H54 (cell line): ENCODE measurements around the gene LCN10.

Source experiments
- DNase-seq: peaks from one replicate; pipeline ENCODE4 v3.0.0; 2011; ENCODE audit warnings: low spot score, mixed read lengths; ENCODE audit not compliant: insufficient read length
- FAIRE-seq: peaks from 3 replicates; lab custom pipeline; 2011; peaks lifted over from hg19 to GRCh38; lab: Jason Lieb, UNC
- POLR2A ChIP-seq: IDR thresholded peaks from 2 replicates; pipeline ENCODE4 v1.6.1; 2011; ENCODE audit warnings: low read depth, mild to moderate bottlenecking, low read length

LCN10 gene

GRCh38 chr9:136744773-136745172, 2.0 kb upstream of the LCN10 start:
- no peak for FAIRE-seq
- no peak for TF ChIP-seq POLR2A
- no peak for DNase-seq

- no peak for FAIRE-seq
- no peak for DNase-seq
- no peak for TF ChIP-seq POLR2A
Observed at GRCh38 chr9:136743639-136744211, 985 bp upstream of the LCN10 start.

GRCh38 chr9:136741883-136742571, 713 bp downstream of the LCN10 start:
- no peak for FAIRE-seq
- DNase-seq: no peak
- TF ChIP-seq POLR2A: no peak

GRCh38 chr9:136740971-136741882, 1.5 kb downstream of the LCN10 start:
- no peak for TF ChIP-seq POLR2A
- no peak for FAIRE-seq
- no peak for DNase-seq

- FAIRE-seq: no peak
- TF ChIP-seq POLR2A: no peak
- no peak for DNase-seq
Observed at GRCh38 chr9:136740491-136740890, 2.2 kb downstream of the LCN10 start.

GRCh38 chr9:136740069-136740468, 2.7 kb downstream of the LCN10 start:
- no peak for TF ChIP-seq POLR2A
- FAIRE-seq: no peak
- no peak for DNase-seq

- FAIRE-seq: no peak
Observed at GRCh38 chr9:136739509-136739908, 3.2 kb downstream of the LCN10 start.

GRCh38 chr9:136738960-136739359, 3.8 kb downstream of the LCN10 start:
- no peak for DNase-seq
- no peak for FAIRE-seq
- TF ChIP-seq POLR2A: no peak

More at GRCh38 chr9:136739509-136739908, 3.2 kb downstream of the LCN10 start:
- no peak for TF ChIP-seq POLR2A
- DNase-seq: no peak

GRCh38 chr9:136735812-136736480, 6.8 kb downstream of the LCN10 start:
- FAIRE-seq (no peak), DNase-seq (no peak)
- TF ChIP-seq POLR2A: no peak

GRCh38 chr9:136734837-136735496, 7.8 kb downstream of the LCN10 start:
- DNase-seq (no peak), FAIRE-seq (no peak)
- TF ChIP-seq POLR2A: no peak

- no peak for DNase-seq
- no peak for TF ChIP-seq POLR2A
- no peak for FAIRE-seq
Observed at GRCh38 chr9:136733611-136734010, 9.1 kb downstream of the LCN10 start.

GRCh38 chr9:136732444-136733178, 10.1 kb downstream of the LCN10 start:
- no peak for TF ChIP-seq POLR2A
- DNase-seq (no peak), FAIRE-seq (no peak)
